Measurements from ENCODE around the gene ADORA2B. TPM values are rescaled to one million over a fixed set of nuclear protein-coding genes. Genes with fewer than 3 reads are reported as not detected.

ADORA2B gene
- total and polyA plus RNA-seq, 2 experiments from 2014 or later = 11.4 to 11.7 TPM

DNA sequence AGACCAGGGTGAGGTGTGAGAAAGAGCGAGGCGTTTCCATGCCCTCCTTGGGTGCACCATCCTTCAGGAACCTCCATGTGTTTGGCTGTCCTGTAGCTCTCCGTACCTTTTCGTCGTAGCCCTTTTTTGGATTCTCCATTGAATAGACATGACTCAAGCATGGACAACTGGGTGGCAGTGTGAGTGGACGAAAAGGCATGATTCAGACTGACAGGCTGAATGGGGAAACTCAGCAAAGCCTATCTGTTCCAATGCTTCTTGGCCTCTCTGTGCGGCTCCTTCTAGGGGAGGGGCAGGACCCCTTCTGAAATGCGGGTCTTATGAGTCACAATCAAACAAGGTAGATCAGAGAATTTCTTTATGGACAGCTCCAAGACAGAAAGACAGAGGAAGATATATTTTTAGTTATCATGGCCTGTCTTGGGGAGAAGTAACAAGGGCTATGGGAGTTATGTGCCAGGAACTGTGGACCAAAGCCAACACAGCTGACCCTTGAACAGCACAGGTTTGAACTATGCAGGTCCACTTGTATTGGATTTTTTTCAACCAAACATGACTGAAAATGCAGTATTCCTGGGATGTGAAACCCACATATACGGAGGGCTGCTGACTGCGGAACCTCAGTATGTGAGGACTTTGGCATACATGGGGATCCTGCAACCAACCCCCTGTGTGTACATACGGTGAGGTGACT is 22.9 kb downstream of the ADORA2B start:
- H3K27me3 ChIP-seq = no peaks in the 10 kb centered on the region
- TF ChIP-seq, protein P1, sequence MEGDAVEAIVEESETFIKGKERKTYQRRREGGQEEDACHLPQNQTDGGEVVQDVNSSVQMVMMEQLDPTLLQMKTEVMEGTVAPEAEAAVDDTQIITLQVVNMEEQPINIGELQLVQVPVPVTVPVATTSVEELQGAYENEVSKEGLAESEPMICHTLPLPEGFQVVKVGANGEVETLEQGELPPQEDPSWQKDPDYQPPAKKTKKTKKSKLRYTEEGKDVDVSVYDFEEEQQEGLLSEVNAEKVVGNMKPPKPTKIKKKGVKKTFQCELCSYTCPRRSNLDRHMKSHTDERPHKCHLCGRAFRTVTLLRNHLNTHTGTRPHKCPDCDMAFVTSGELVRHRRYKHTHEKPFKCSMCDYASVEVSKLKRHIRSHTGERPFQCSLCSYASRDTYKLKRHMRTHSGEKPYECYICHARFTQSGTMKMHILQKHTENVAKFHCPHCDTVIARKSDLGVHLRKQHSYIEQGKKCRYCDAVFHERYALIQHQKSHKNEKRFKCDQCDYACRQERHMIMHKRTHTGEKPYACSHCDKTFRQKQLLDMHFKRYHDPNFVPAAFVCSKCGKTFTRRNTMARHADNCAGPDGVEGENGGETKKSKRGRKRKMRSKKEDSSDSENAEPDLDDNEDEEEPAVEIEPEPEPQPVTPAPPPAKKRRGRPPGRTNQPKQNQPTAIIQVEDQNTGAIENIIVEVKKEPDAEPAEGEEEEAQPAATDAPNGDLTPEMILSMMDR (IDR thresholded peaks at IDR 0.05; ENCODE audit: poor library complexity) = no peak
- TF ChIP-seq EZH2 (IDR thresholded peaks at IDR 0.05; ENCODE audit: borderline replicate concordance) = no peak
- no peak for TF ChIP-seq EZH2phosphoT487 (IDR thresholded peaks at IDR 0.05; ENCODE audit: low read depth, severe bottlenecking, unreplicated experiment)
- WGBS (ENCODE audit: low lambda C conversion rate, missing lambda C conversion rate) = 86% methylated on average over 11 of the region's 11 CpGs
- H3K9me2 ChIP-seq (replicated peaks; ENCODE audit: insufficient read depth) = no peaks in the 10 kb centered on the region
- H3K9me3 ChIP-seq (ENCODE audit: low read depth) = no peaks in the 10 kb centered on the region
- H3K36me3 ChIP-seq (replicated peaks; ENCODE audit: insufficient read depth, low read depth) = no peaks in the 10 kb centered on the region
- peaks cover 2% of the 10 kb centered on the region for H3K79me2 ChIP-seq
- H4K20me1 ChIP-seq (ENCODE audit: insufficient read depth, poor library complexity, severe bottlenecking) = no peaks in the 10 kb centered on the region
- H3K27ac ChIP-seq = no peak overlapping the region
- peaks cover 22% of the 10 kb centered on the region for H3K4me1 ChIP-seq (ENCODE audit: insufficient read depth)
- no peak overlapping the region for H2AFZ ChIP-seq
- DNase-seq (ENCODE audit: low spot score) = no peak
- no peak overlapping the region for H3K4me3 ChIP-seq
- no peak overlapping the region for H3K4me2 ChIP-seq

DNA sequence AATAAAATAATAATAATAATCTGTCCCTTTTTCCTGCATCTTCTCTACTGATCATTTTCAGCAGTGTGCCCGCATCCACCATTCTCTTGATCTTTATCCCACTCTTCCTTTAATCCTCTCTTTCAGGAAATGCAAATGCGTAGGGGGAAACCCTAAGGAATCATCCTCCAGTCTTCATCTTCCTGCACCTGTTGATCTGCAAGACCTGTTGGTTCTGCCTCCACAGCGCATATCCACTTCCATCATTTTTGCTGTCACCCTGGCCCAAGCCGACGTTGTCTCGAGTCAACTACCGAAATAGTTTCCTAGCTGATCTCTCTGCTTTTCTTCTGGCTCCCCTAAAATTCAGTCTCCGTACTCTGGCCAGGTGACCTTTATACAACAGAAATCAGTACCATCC is 24.5 kb downstream of the ADORA2B start:
- no peak for DNase-seq (ENCODE audit: low spot score)
- whole genome bisulfite sequencing (ENCODE audit: low lambda C conversion rate, missing lambda C conversion rate) = 95% methylated on average over 8 of the region's 8 CpGs

DNA sequence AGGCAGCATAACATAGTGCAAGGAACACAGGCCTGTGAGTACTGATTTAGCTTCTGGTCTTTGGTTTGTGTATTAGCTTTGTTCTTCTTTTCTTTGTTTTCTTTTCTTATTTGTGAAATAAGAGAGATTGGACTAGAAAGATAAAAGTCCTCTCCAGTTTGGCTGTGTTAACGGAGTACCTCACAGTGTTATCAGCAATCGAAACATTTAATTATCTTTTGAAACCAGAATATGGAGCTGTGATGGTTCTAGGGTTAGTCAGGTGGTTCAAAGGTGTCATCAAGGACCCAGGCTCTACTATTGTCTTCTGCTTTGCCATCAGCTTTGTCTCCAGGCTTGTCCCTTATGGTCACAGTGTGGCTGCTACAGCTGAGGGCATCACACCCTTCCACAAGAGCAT is 25.6 kb downstream of the ADORA2B start:
- no peak overlapping the region for H3K27ac ChIP-seq
- H3K27me3 ChIP-seq = no peaks in the 10 kb centered on the region
- no peaks in the 10 kb centered on the region for H4K20me1 ChIP-seq (ENCODE audit: insufficient read depth, poor library complexity, severe bottlenecking)
- no peaks in the 10 kb centered on the region for H3K9me3 ChIP-seq (ENCODE audit: low read depth)
- H3K4me1 ChIP-seq (ENCODE audit: insufficient read depth) = peaks cover 19% of the 10 kb centered on the region
- TF ChIP-seq, protein P1 (IDR thresholded peaks at IDR 0.05; ENCODE audit: poor library complexity) = no peak
- TF ChIP-seq EZH2 (IDR thresholded peaks at IDR 0.05; ENCODE audit: borderline replicate concordance) (no peak), EZH2phosphoT487 (IDR thresholded peaks at IDR 0.05; ENCODE audit: low read depth, severe bottlenecking, unreplicated experiment) (no peak)
- no peaks in the 10 kb centered on the region for H3K36me3 ChIP-seq (replicated peaks; ENCODE audit: insufficient read depth, low read depth)
- H3K9me2 ChIP-seq (replicated peaks; ENCODE audit: insufficient read depth) = no peaks in the 10 kb centered on the region
- DNase-seq (ENCODE audit: low spot score) = no peak
- no peak overlapping the region for H2AFZ ChIP-seq
- H3K4me2 ChIP-seq = no peak overlapping the region
- 84% methylated on average over 2 of the region's 2 CpGs for WGBS (ENCODE audit: low lambda C conversion rate, missing lambda C conversion rate)
- no peak overlapping the region for H3K4me3 ChIP-seq
- H3K79me2 ChIP-seq = peaks cover 2% of the 10 kb centered on the region

More for the DNA sequence above, 24.5 kb downstream of the ADORA2B start:
- H3K27ac ChIP-seq = no peak overlapping the region
- H3K27me3 ChIP-seq = no peaks in the 10 kb centered on the region
- no peak overlapping the region for H3K4me3 ChIP-seq
- no peak overlapping the region for H2AFZ ChIP-seq
- H3K9me2 ChIP-seq (replicated peaks; ENCODE audit: insufficient read depth) = no peaks in the 10 kb centered on the region
- no peak overlapping the region for H3K4me2 ChIP-seq
- TF ChIP-seq EZH2 (IDR thresholded peaks at IDR 0.05; ENCODE audit: borderline replicate concordance) = no peak
- TF ChIP-seq, protein P1 (IDR thresholded peaks at IDR 0.05; ENCODE audit: poor library complexity) = no peak
- no peak for TF ChIP-seq EZH2phosphoT487 (IDR thresholded peaks at IDR 0.05; ENCODE audit: low read depth, severe bottlenecking, unreplicated experiment)
- no peaks in the 10 kb centered on the region for H4K20me1 ChIP-seq (ENCODE audit: insufficient read depth, poor library complexity, severe bottlenecking)
- H3K9me3 ChIP-seq (ENCODE audit: low read depth) = no peaks in the 10 kb centered on the region
- peaks cover 22% of the 10 kb centered on the region for H3K4me1 ChIP-seq (ENCODE audit: insufficient read depth)
- no peaks in the 10 kb centered on the region for H3K36me3 ChIP-seq (replicated peaks; ENCODE audit: insufficient read depth, low read depth)
- H3K79me2 ChIP-seq = peaks cover 2% of the 10 kb centered on the region

Measured in hepatocyte (in vitro differentiated cells).